A673 (cell line): ENCODE data around the gene ABCA13. TPM values are rescaled to one million over a fixed set of nuclear protein-coding genes. Genes with fewer than 3 reads are reported as not detected.

ENCODE experiments used
- BruUV-seq: library from RNA; stranded (reverse); fragments of 400-500 nt; replicated peaks from 2 replicates; lab custom pipeline; 2021; lab: Mats Ljungman, UMichigan
- CTCF ChIA-PET: fragments of 300-600 bp; sonication (Branson Sonifier 250); formaldehyde crosslinking; loops from one replicate; lab custom pipeline; 2022; ENCODE audit warnings: antibody characterized with exemption; lab: Charles Lee
- POLR2A ChIA-PET: fragments of 300-600 bp; sonication (Branson Sonifier 250); formaldehyde crosslinking; loops from one replicate; lab custom pipeline; 2022; ENCODE audit warnings: antibody characterized with exemption; ENCODE audit not compliant: low non-redundant PET; lab: Charles Lee
- DNase-seq: peaks from one replicate; pipeline ENCODE4 v3.0.0-alpha.2; 2015; ENCODE audit warnings: low spot score
- H3K27ac ChIP-seq: fragments of 200-600 bp; sonication (generic); 2 replicates; pipeline ENCODE4 v1.5.1; 2016; ENCODE audit warnings: mixed run types, low read depth, mild to moderate bottlenecking, mixed read lengths, antibody characterized with exemption, low read length; ENCODE audit not compliant: poor library complexity, severe bottlenecking
- H3K27me3 ChIP-seq: fragments of 200-600 bp; sonication (generic); replicated peaks from 2 replicates; pipeline ENCODE4 v1.6.1; 2017; ENCODE audit warnings: mixed run types, low read depth, mild to moderate bottlenecking, mixed read lengths, antibody characterized with exemption, low read length; ENCODE audit not compliant: insufficient read depth, poor library complexity
- H3K36me3 ChIP-seq: fragments of 200-600 bp; sonication (generic); 2 replicates; pipeline ENCODE4 v1.6.1; 2016; ENCODE audit warnings: mixed run types, mild to moderate bottlenecking, mixed read lengths, antibody characterized with exemption, low read length; ENCODE audit not compliant: insufficient read depth, poor library complexity, severe bottlenecking
- H3K4me1 ChIP-seq: fragments of 200-600 bp; sonication (generic); 2 replicates; pipeline ENCODE4 v1.6.1; 2017; ENCODE audit warnings: mixed run types, mild to moderate bottlenecking, mixed read lengths, antibody characterized with exemption, low read length; ENCODE audit not compliant: insufficient read depth, poor library complexity, severe bottlenecking
- H3K4me3 ChIP-seq: fragments of 200-600 bp; sonication (generic); 2 replicates; pipeline ENCODE4 v1.5.1; 2016; ENCODE audit warnings: low read depth, mixed run types, mild to moderate bottlenecking, mixed read lengths, low read length; ENCODE audit not compliant: poor library complexity, severe bottlenecking
- H3K9me3 ChIP-seq: fragments of 200-600 bp; sonication (generic); 2 replicates; pipeline ENCODE4 v1.6.1; 2016; ENCODE audit warnings: mixed run types, low read depth, mild to moderate bottlenecking, mixed read lengths, antibody characterized with exemption, low read length; ENCODE audit not compliant: poor library complexity, severe bottlenecking
- EZH2 ChIP-seq: fragments of 200-600 bp; sonication (generic); IDR thresholded peaks from 2 replicates; pipeline ENCODE4 v1.6.1; 2017; ENCODE audit warnings: borderline replicate concordance, low read depth, mild to moderate bottlenecking, mixed read lengths, antibody characterized with exemption, low read length; ENCODE audit not compliant: poor library complexity, severe bottlenecking
- intact Hi-C: fragments of 100-400 bp; cut with micrococcal nuclease; formaldehyde crosslinking; loops from one replicate; pipeline ENCODE4 v1.10.0; 2022; ENCODE audit not compliant: unreplicated experiment
- total RNA-seq: library from RNA; stranded (reverse); gene quantifications from 2 replicates; pipeline ENCODE4 v1.2.3, GENCODE V29; 2021
- TF ChIP-seq, protein P1 (sequence below): fragments of 300-800, 200-600 bp; sonication (generic); conservative IDR thresholded peaks from 2 replicates; pipeline ENCODE4 v1.5.1; 2017; ENCODE audit warnings: low read depth, mild to moderate bottlenecking, antibody characterized with exemption, low read length, moderate library complexity, mixed read lengths

ABCA13 gene
- total RNA-seq, 1 experiment from 2014 or later = 15.6 TPM

DNA sequence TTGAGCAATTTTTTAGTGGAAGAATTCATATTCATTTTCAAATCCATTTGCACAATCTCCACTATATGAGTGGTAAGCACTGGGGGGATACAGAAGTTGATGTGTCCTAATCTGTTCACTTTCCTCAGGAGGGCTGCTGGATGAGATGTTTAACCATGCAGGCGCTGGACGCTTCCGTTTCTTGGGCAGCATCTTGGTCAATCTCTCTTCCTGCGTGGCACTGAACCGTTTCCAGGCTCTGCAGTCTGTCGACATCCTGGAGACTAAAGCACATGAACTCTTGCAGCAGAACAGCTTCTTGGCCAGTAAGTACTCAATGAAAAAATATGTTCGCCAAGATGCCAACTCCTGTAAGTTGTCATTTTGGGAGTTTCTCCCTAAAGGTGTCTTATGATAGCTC is 179.3 kb downstream of the ABCA13 start:
- BruUV-seq = no TSS peak
- ChIA-PET CTCF (no interaction called here), POLR2A (no interaction called here)
- intact Hi-C loops = no loop called here
- Histone ChIP-seq H3K27ac (no peak overlapping the region), H3K27me3 (no peaks in the 10 kb centered on the region), H3K36me3 (no peaks in the 10 kb centered on the region), H3K9me3 (no peaks in the 10 kb centered on the region), H3K4me1 (no peaks in the 10 kb centered on the region), H3K4me3 (no peak overlapping the region)
- no peak for TF ChIP-seq EZH2
- TF ChIP-seq, protein P1, sequence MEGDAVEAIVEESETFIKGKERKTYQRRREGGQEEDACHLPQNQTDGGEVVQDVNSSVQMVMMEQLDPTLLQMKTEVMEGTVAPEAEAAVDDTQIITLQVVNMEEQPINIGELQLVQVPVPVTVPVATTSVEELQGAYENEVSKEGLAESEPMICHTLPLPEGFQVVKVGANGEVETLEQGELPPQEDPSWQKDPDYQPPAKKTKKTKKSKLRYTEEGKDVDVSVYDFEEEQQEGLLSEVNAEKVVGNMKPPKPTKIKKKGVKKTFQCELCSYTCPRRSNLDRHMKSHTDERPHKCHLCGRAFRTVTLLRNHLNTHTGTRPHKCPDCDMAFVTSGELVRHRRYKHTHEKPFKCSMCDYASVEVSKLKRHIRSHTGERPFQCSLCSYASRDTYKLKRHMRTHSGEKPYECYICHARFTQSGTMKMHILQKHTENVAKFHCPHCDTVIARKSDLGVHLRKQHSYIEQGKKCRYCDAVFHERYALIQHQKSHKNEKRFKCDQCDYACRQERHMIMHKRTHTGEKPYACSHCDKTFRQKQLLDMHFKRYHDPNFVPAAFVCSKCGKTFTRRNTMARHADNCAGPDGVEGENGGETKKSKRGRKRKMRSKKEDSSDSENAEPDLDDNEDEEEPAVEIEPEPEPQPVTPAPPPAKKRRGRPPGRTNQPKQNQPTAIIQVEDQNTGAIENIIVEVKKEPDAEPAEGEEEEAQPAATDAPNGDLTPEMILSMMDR = no peak
- no peak for DNase-seq

DNA sequence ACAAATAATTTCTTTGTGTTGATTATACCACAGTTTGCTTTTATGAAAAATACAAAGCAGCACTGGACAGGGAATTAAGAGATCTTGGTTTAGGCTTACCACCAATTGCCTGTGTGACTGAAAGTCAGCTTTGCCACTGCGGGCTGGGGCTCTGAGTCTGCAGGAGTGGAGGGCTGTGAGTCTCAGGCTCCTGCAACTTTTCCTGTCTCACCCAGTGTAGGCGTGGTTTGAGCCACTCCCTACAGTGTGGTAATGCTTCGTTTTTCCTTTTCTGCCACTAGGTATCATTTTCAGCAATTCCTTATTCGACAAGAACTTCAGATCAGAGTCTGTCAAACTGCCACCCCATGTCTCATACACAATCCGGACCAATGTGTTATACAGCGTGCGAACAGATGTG is 180.6 kb downstream of the ABCA13 start:
- POLR2A ChIA-PET = no interaction called here
- intact Hi-C loops = no loop called here
- H3K27me3 ChIP-seq = no peaks in the 10 kb centered on the region
- no peaks in the 10 kb centered on the region for H3K4me1 ChIP-seq
- H3K9me3 ChIP-seq = no peaks in the 10 kb centered on the region
- CTCF ChIA-PET = no interaction called here
- TF ChIP-seq EZH2 = no peak
- TF ChIP-seq, protein P1 = no peak
- H3K27ac ChIP-seq = no peak overlapping the region
- no peak for DNase-seq
- no TSS peak for BruUV-seq
- no peaks in the 10 kb centered on the region for H3K36me3 ChIP-seq
- no peak overlapping the region for H3K4me3 ChIP-seq

DNA sequence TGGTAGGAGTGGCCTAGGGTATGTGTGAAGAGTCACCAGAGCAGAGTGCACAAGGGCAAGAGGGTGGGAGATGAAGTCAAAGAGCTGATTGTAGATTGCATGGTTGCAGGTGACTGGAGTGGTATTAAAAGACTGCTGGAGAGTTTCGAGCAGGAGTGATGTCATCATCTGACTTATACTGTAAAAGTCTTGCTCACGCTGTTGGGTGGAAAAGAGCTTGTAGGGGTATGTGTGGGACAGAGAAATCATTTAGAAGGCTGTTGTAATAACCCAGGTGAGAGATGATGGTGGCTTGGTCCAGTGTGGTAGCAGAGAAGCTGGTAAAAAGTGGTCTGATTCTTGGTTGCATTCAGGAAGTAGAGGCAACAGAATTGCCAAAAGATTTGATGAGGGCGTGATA is 184.1 kb downstream of the ABCA13 start:
- no peaks in the 10 kb centered on the region for H3K9me3 ChIP-seq
- no TSS peak for BruUV-seq
- TF ChIP-seq, protein P1 = no peak
- no peak for TF ChIP-seq EZH2
- no peaks in the 10 kb centered on the region for H3K27me3 ChIP-seq
- CTCF ChIA-PET = no interaction called here
- no peak overlapping the region for H3K4me3 ChIP-seq
- no peak overlapping the region for H3K27ac ChIP-seq
- intact Hi-C loops = no loop called here
- no peaks in the 10 kb centered on the region for H3K4me1 ChIP-seq
- POLR2A ChIA-PET = no interaction called here
- H3K36me3 ChIP-seq = no peaks in the 10 kb centered on the region
- DNase-seq = no peak
